SK-N-SH (cell line): ENCODE data around the gene TRAPPC2L. TPM values are rescaled to one million over a fixed set of nuclear protein-coding genes. Genes with fewer than 3 reads are reported as not detected.

ENCODE experiments used
- CTCF ChIA-PET: fragments of 300-600, 350-600 bp; formaldehyde crosslinking; extraction: SDS; loops from one replicate; lab custom pipeline; 2021; lab: Yijun Ruan, JAX
- POLR2A ChIA-PET: fragments of 350-600 bp; sonication (Branson Sonifier 250); formaldehyde crosslinking; extraction: SDS; loops from one replicate; lab custom pipeline; 2020; ENCODE audit warnings: antibody characterized with exemption, inconsistent platforms; lab: Yijun Ruan, JAX
- DNase-seq: peaks from one replicate; pipeline ENCODE4 v3.0.0; 2012
- H2AFZ ChIP-seq: fragments of 200-600 bp; sonication (generic); 2 replicates; pipeline ENCODE4 v1.8.1; 2016; ENCODE audit warnings: antibody characterized with exemption, mild to moderate bottlenecking, low read depth
- H3F3A ChIP-seq: fragments of 200-600 bp; sonication (generic); replicated peaks from 2 replicates; pipeline ENCODE3; 2016; ENCODE audit warnings: antibody characterized with exemption, mild to moderate bottlenecking; ENCODE audit not compliant: insufficient read depth
- H3K27ac ChIP-seq, 2 experiments: fragments of 200-500 bp in 1 of 2; fragments of 200-600 bp in 1 of 2; sonication (Bioruptor generic) in 1 of 2; sonication (generic), shearing (Covaris generic) in 1 of 2; 2 replicates each; pipeline versions ENCODE4 v1.5.1 to v1.6.1; 2014 to 2016; ENCODE audit warnings: low read depth in 2 of 2, inconsistent platforms in 1 of 2, low read length in 1 of 2, mild to moderate bottlenecking in 1 of 2, mixed read lengths in 1 of 2
- H3K27me3 ChIP-seq: fragments of 200-600 bp; sonication (generic), shearing (Covaris generic); 2 replicates; pipeline ENCODE4 v1.6.1; 2016; ENCODE audit warnings: mixed run types; ENCODE audit not compliant: insufficient read depth
- H3K36me3 ChIP-seq, 2 experiments: fragments of 200-500 bp in 1 of 2; fragments of 200-600 bp in 1 of 2; sonication (Bioruptor generic) in 1 of 2; sonication (generic) in 1 of 2; replicated peaks in 1 of 2; 2 replicates each; pipeline versions ENCODE3 to v1.5.1; 2014 to 2016; ENCODE audit warnings: low read length in 1 of 2, mild to moderate bottlenecking in 1 of 2; ENCODE audit not compliant: insufficient read depth in 2 of 2, control insufficient read depth in 1 of 2
- H3K4me1 ChIP-seq, 2 experiments: fragments of 200-500 bp in 1 of 2; fragments of 200-600 bp in 1 of 2; sonication (Bioruptor generic) in 1 of 2; sonication (generic), shearing (Covaris generic) in 1 of 2; 2 replicates each; pipeline versions ENCODE4 v1.5.1 to v1.6.1; 2014 to 2016; ENCODE audit warnings: low read depth in 1 of 2, low read length in 1 of 2, mixed run types in 1 of 2; ENCODE audit not compliant: insufficient read depth in 2 of 2, control insufficient read depth in 1 of 2
- H3K4me2 ChIP-seq: fragments of 200-600 bp; sonication (generic), shearing (Covaris generic); 2 replicates; pipeline ENCODE4 v1.6.1; 2017; ENCODE audit warnings: mixed run types
- H3K4me3 ChIP-seq, 2 experiments: fragments of 200-500 bp in 1 of 2; fragments of 200-600 bp in 1 of 2; sonication (Bioruptor generic) in 1 of 2; sonication (generic), shearing (Covaris generic) in 1 of 2; 2 replicates each; pipeline versions ENCODE4 v1.5.1 to v1.8.1; 2014 to 2016; ENCODE audit warnings: low read depth in 2 of 2, inconsistent platforms in 1 of 2, low read length in 1 of 2, mild to moderate bottlenecking in 1 of 2, mixed read lengths in 1 of 2, moderate library complexity in 1 of 2
- H3K79me2 ChIP-seq: fragments of 200-600 bp; sonication (generic); 2 replicates; pipeline ENCODE4 v1.8.1; 2017; ENCODE audit warnings: mild to moderate bottlenecking; ENCODE audit not compliant: insufficient read depth
- H3K9ac ChIP-seq: fragments of 200-600 bp; sonication (generic); 2 replicates; pipeline ENCODE4 v1.6.1; 2017; ENCODE audit warnings: mixed run types
- H3K9me2 ChIP-seq: fragments of 200-600 bp; sonication (generic); 2 replicates; pipeline ENCODE4 v1.6.1; 2017; ENCODE audit warnings: mixed run types
- H3K9me3 ChIP-seq: fragments of 200-600 bp; sonication (generic); 2 replicates; pipeline ENCODE4 v1.6.1; 2017; ENCODE audit warnings: mixed run types, mild to moderate bottlenecking, moderate library complexity
- H4K20me1 ChIP-seq: fragments of 200-600 bp; sonication (generic); 2 replicates; pipeline ENCODE4 v1.6.1; 2017; ENCODE audit warnings: mild to moderate bottlenecking, mixed run types; ENCODE audit not compliant: insufficient read depth
- CHD2 ChIP-seq: fragments of 150-350 bp; IDR thresholded peaks from 2 replicates; pipeline ENCODE4 v1.6.1; 2018; ENCODE audit warnings: low read length; ENCODE audit not compliant: partially characterized antibody
- CTCF ChIP-seq: fragments of 200-600 bp; sonication (generic); IDR thresholded peaks from 2 replicates; pipeline ENCODE4 v1.6.1; 2017; ENCODE audit warnings: antibody characterized with exemption, mild to moderate bottlenecking, moderate library complexity
- EP300 ChIP-seq, 2 experiments: IDR thresholded peaks; 2 replicates each; pipeline versions ENCODE4 v1.4.0 to v1.6.1; 2012; ENCODE audit warnings: borderline replicate concordance in 1 of 2, low read depth in 1 of 2, low read length in 1 of 2
- IRF3 ChIP-seq: fragments of 150-350 bp; IDR thresholded peaks from 2 replicates; pipeline ENCODE4 v1.6.1; 2016; ENCODE audit warnings: mild to moderate bottlenecking, low read depth, low read length
- JUND ChIP-seq: IDR thresholded peaks from 2 replicates; pipeline ENCODE4 v1.4.0; 2012
- MXI1 ChIP-seq: IDR thresholded peaks from 2 replicates; pipeline ENCODE4 v1.6.1; 2012; ENCODE audit warnings: mild to moderate bottlenecking, low read depth, low read length, improper control_type of control experiment
- RAD21 ChIP-seq: IDR thresholded peaks from 2 replicates; pipeline ENCODE4 v1.6.1; 2012; ENCODE audit warnings: mild to moderate bottlenecking, low read length
- RCOR1 ChIP-seq: fragments of 150-350 bp; IDR thresholded peaks from 2 replicates; pipeline ENCODE4 v1.6.1; 2017; ENCODE audit warnings: antibody characterized with exemption, low read length
- SMC3 ChIP-seq: IDR thresholded peaks from 2 replicates; pipeline ENCODE4 v1.6.1; 2012; ENCODE audit warnings: low read depth, low read length, improper control_type of control experiment
- TCF12 ChIP-seq: IDR thresholded peaks from 2 replicates; pipeline ENCODE4 v1.4.0; 2012
- ZBTB33 ChIP-seq: IDR thresholded peaks from 2 replicates; pipeline ENCODE4 v1.4.0; 2012; ENCODE audit warnings: low read depth, borderline replicate concordance
- WGBS: methylation state at CpG from one replicate; pipeline ENCODE4 v1.1.6; 2017; ENCODE audit warnings: low lambda C conversion rate; 5-methylcytosine and 5-hydroxymethylcytosine counted together
- polyA plus RNA-seq, 3 experiments: library from polyadenylated mRNA; depleted of rRNA; stranded (reverse); fragments of >200 nt; gene quantifications; 2 replicates each; pipeline ENCODE4 v1.2.3, GENCODE V29; 2012

TRAPPC2L gene
- polyA plus RNA-seq, 1 of the 3 experiments (the other 2 are of a cell fraction): 73.9 TPM

- no peaks in the 10 kb centered on the region for H3K79me2 ChIP-seq
- WGBS: 89% methylated on average over 13 of the region's 22 CpGs
- H3K4me3 ChIP-seq: no peak overlapping the region
- H4K20me1 ChIP-seq: no peaks in the 10 kb centered on the region
- POLR2A ChIA-PET: interaction anchor here (1.6 kb wide), 1 partner anchor 11 kb away, joined by 3 read pairs; no protein-coding TSS in a partner anchor
- H3K9ac ChIP-seq: no peak overlapping the region
- no peaks in the 10 kb centered on the region for H3K27me3 ChIP-seq
- H3K4me1 ChIP-seq: no peaks in the 10 kb centered on the region
- no peaks in the 10 kb centered on the region for H3K9me3 ChIP-seq
- no peak overlapping the region for H3K27ac ChIP-seq
- no peak overlapping the region for H3K4me2 ChIP-seq
- DNase-seq: no peak
- no peak overlapping the region for H2AFZ ChIP-seq
- peaks cover 0 to 14% of the 10 kb centered on the region in 2 experiments for H3K36me3 ChIP-seq
- CTCF ChIA-PET: interaction anchor here (1.1 to 4.0 kb wide), 4 partner anchors 9 to 346 kb away, joined by 4 to 13 read pairs (median 7); partner anchors contain the start of genes GALNS and TRAPPC2L
- TF ChIP-seq CTCF: peak; percentile 12; the same call in 1 of the 2 replicates
- no peak for TF ChIP-seq IRF3
- TF ChIP-seq MXI1: no peak
- TF ChIP-seq JUND: no peak
- TF ChIP-seq CHD2: no peak
- H3F3A ChIP-seq: no peaks in the 10 kb centered on the region
- H3K9me2 ChIP-seq: no peaks in the 10 kb centered on the region
Measured at GRCh38 chr16:88821168-88821850, 35.6 kb upstream of the TRAPPC2L start.

GRCh38 chr16:88822281-88823040 is 34.5 kb upstream of the TRAPPC2L start:
- H3K9ac ChIP-seq: no peak overlapping the region
- WGBS: 90% methylated on average over 11 of the region's 24 CpGs
- H3K27me3 ChIP-seq: no peaks in the 10 kb centered on the region
- no peaks in the 10 kb centered on the region for H3K9me2 ChIP-seq
- CTCF ChIA-PET: interaction anchor here (1.8 to 4.0 kb wide), 3 partner anchors 10 to 345 kb away, joined by 6 to 13 read pairs (median 8); partner anchors contain the start of genes GALNS and TRAPPC2L
- H3K4me2 ChIP-seq: no peak overlapping the region
- no peaks in the 10 kb centered on the region for H3K4me1 ChIP-seq
- no peak overlapping the region for H2AFZ ChIP-seq
- no peaks in the 10 kb centered on the region for H3K9me3 ChIP-seq
- DNase-seq: no peak
- POLR2A ChIA-PET: no interaction called here
- H3K36me3 ChIP-seq: peaks cover 0 to 17% of the 10 kb centered on the region in 2 experiments
- TF ChIP-seq IRF3 (no peak), SMC3 (no peak), ZBTB33 (no peak), EP300 (IDR thresholded peaks at IDR 0.05; ENCODE audit: borderline replicate concordance in 1 of 2, low read depth in 1 of 2, low read length in 1 of 2) (no peak), CTCF (no peak), RCOR1 (no peak), MXI1 (no peak), TCF12 (no peak), RAD21 (no peak)
- no peak overlapping the region for H3K4me3 ChIP-seq
- no peak overlapping the region for H3K27ac ChIP-seq
- H4K20me1 ChIP-seq: no peaks in the 10 kb centered on the region
- no peaks in the 10 kb centered on the region for H3F3A ChIP-seq
- no peaks in the 10 kb centered on the region for H3K79me2 ChIP-seq
